ENCODE results near the gene FANK1. TPM values are rescaled to one million over a fixed set of nuclear protein-coding genes. Genes with fewer than 3 reads are reported as not detected.

The FANK1 gene
- total and polyA plus RNA-seq, 2 donors from 2014 or later: 8.6 to 13.4 TPM

DNA sequence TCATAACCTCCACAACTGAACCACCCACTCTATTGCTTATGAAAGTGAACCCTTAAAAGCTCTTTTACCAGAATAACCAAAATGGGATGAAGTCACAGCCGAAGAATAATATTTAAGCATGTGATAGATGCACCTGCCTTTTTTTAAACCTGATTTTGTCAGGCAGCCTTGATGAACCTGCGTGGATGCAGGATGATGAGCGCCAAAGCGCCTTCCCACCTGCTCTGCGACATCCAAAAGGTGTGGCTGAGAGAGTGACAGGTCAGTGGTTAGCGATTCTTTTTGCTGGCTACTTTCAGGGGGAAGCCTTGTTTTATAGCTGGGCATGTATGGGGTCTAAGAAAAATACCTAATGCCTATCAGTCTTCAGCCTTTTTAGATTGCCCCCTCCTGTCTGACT lies 157.8 kb downstream of the FANK1 start:
- FAIRE-seq: no peak
- intact Hi-C loops (cut with DNase I): no loop called here
- TF ChIP-seq, protein P1, sequence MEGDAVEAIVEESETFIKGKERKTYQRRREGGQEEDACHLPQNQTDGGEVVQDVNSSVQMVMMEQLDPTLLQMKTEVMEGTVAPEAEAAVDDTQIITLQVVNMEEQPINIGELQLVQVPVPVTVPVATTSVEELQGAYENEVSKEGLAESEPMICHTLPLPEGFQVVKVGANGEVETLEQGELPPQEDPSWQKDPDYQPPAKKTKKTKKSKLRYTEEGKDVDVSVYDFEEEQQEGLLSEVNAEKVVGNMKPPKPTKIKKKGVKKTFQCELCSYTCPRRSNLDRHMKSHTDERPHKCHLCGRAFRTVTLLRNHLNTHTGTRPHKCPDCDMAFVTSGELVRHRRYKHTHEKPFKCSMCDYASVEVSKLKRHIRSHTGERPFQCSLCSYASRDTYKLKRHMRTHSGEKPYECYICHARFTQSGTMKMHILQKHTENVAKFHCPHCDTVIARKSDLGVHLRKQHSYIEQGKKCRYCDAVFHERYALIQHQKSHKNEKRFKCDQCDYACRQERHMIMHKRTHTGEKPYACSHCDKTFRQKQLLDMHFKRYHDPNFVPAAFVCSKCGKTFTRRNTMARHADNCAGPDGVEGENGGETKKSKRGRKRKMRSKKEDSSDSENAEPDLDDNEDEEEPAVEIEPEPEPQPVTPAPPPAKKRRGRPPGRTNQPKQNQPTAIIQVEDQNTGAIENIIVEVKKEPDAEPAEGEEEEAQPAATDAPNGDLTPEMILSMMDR (IDR thresholded peaks at IDR 0.05; ENCODE audit: borderline replicate concordance, extremely low read depth, insufficient read depth): no peak
- no peak overlapping the region for H3K9ac ChIP-seq (ENCODE audit: low read length in 3 of 3)
- H3K9me3 ChIP-seq (ENCODE audit: control insufficient read depth in 2 of 3, insufficient read depth in 1 of 3, low read length in 3 of 3): no peaks in the 10 kb centered on the region
- no peaks in the 10 kb centered on the region for H3K36me3 ChIP-seq (ENCODE audit: control insufficient read depth in 2 of 3, insufficient read depth in 3 of 3, low read length in 3 of 3)
- no peak overlapping the region for H3K27ac ChIP-seq (ENCODE audit: low read depth in 2 of 2, low read length in 2 of 2)
- no peak overlapping the region for H3K4me3 ChIP-seq (ENCODE audit: low read length in 3 of 3)
- H3K4me1 ChIP-seq (ENCODE audit: control insufficient read depth in 2 of 3, insufficient read depth in 2 of 3, low read depth in 1 of 3, low read length in 3 of 3): peaks cover 0 to 8% (median 7%) of the 10 kb centered on the region in 3 donors
- H3K27me3 ChIP-seq (ENCODE audit: control insufficient read depth, insufficient read depth, low read length): no peaks in the 10 kb centered on the region
- no peak for DNase-seq

DNA sequence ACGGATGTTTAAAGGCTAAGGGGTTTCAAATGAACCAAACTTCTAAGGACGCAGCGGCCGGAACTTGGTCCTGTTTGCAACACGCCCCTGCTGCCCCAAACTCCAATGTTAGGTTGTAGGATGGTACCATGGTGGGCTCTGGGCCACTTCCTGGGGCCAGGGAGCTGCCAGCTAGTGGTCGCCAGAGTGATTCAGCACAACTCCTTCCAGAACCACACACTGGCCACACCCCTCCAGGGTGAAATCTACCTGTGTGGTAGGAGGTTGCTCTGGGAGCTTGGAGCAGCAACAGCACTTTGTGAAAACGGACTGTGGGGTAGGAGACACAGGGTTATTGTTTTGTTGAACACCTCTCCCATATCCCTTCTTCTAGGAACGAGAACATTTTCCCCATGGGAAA lies 161.1 kb downstream of the FANK1 start:
- Histone ChIP-seq H3K27ac (ENCODE audit: low read depth in 2 of 2, low read length in 2 of 2) (no peak overlapping the region), H3K27me3 (ENCODE audit: control insufficient read depth, insufficient read depth, low read length) (no peaks in the 10 kb centered on the region), H3K4me3 (ENCODE audit: low read length in 3 of 3) (no peak overlapping the region), H3K4me1 (ENCODE audit: control insufficient read depth in 2 of 3, insufficient read depth in 2 of 3, low read depth in 1 of 3, low read length in 3 of 3) (no peaks in the 10 kb centered on the region), H3K36me3 (ENCODE audit: control insufficient read depth in 2 of 3, insufficient read depth in 3 of 3, low read length in 3 of 3) (no peaks in the 10 kb centered on the region), H3K9me3 (ENCODE audit: control insufficient read depth in 2 of 3, insufficient read depth in 1 of 3, low read length in 3 of 3) (no peaks in the 10 kb centered on the region), H3K9ac (ENCODE audit: low read length in 3 of 3) (no peak overlapping the region)
- TF ChIP-seq, protein P1 (IDR thresholded peaks at IDR 0.05; ENCODE audit: borderline replicate concordance, extremely low read depth, insufficient read depth): no peak
- no peak for FAIRE-seq
- DNase-seq: no peak
- intact Hi-C loops (cut with DNase I): no loop called here

GRCh38 chr10:126058104-126058503 lies 161.7 kb downstream of the FANK1 start:
- TF ChIP-seq, protein P1 (IDR thresholded peaks at IDR 0.05; ENCODE audit: borderline replicate concordance, extremely low read depth, insufficient read depth): no peak
- intact Hi-C loops (cut with DNase I): no loop called here
- no peak for DNase-seq
- H3K27ac ChIP-seq (ENCODE audit: low read depth in 2 of 2, low read length in 2 of 2): no peak overlapping the region
- H3K9me3 ChIP-seq (ENCODE audit: control insufficient read depth in 2 of 3, insufficient read depth in 1 of 3, low read length in 3 of 3): no peaks in the 10 kb centered on the region
- no peaks in the 10 kb centered on the region for H3K36me3 ChIP-seq (ENCODE audit: control insufficient read depth in 2 of 3, insufficient read depth in 3 of 3, low read length in 3 of 3)
- no peaks in the 10 kb centered on the region for H3K4me1 ChIP-seq (ENCODE audit: control insufficient read depth in 2 of 3, insufficient read depth in 2 of 3, low read depth in 1 of 3, low read length in 3 of 3)
- no peak for FAIRE-seq
- H3K9ac ChIP-seq (ENCODE audit: low read length in 3 of 3): no peak overlapping the region
- no peak overlapping the region for H3K4me3 ChIP-seq (ENCODE audit: low read length in 3 of 3)
- no peaks in the 10 kb centered on the region for H3K27me3 ChIP-seq (ENCODE audit: control insufficient read depth, insufficient read depth, low read length)

DNA sequence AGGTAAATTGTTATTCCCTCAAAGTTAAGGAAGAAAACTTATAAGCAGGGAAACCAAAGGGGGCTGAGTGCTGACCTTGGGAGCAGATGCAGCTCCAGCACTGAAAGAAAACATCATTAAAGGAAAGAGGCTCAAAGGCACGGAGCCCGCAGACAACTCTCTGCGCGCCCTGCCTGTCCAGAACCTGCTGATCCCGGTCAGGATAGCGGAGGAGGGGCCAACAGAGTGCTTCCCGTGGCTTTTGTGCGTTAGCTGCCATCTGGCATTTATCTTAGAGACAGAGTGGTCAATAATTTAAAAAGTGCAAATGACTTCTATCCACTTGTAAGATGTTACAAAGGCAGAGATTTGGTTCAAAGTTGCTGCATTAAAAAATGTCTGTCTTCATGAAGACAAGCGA lies 162.1 kb downstream of the FANK1 start:
- intact Hi-C loops (cut with DNase I): no loop called here
- no peak overlapping the region for H3K27ac ChIP-seq (ENCODE audit: low read depth in 2 of 2, low read length in 2 of 2)
- no peak overlapping the region for H3K4me3 ChIP-seq (ENCODE audit: low read length in 3 of 3)
- peak in 2 of 5 donors; percentile 21 to 38 for DNase-seq
- FAIRE-seq: no peak
- H3K9me3 ChIP-seq (ENCODE audit: control insufficient read depth in 2 of 3, insufficient read depth in 1 of 3, low read length in 3 of 3): no peaks in the 10 kb centered on the region
- H3K27me3 ChIP-seq (ENCODE audit: control insufficient read depth, insufficient read depth, low read length): no peaks in the 10 kb centered on the region
- no peaks in the 10 kb centered on the region for H3K4me1 ChIP-seq (ENCODE audit: control insufficient read depth in 2 of 3, insufficient read depth in 2 of 3, low read depth in 1 of 3, low read length in 3 of 3)
- TF ChIP-seq, protein P1 (IDR thresholded peaks at IDR 0.05; ENCODE audit: borderline replicate concordance, extremely low read depth, insufficient read depth): no peak
- no peaks in the 10 kb centered on the region for H3K36me3 ChIP-seq (ENCODE audit: control insufficient read depth in 2 of 3, insufficient read depth in 3 of 3, low read length in 3 of 3)
- no peak overlapping the region for H3K9ac ChIP-seq (ENCODE audit: low read length in 3 of 3)

All from kidney (tissue), 14 donors.